NCI-H128 (cell line): Measurements from ENCODE around the gene QRICH2.
A peak's percentile ranks its signal among the peaks of the same experiment; 100 is the strongest.
"Not testable (repeated sequence)": the region's sequence is repeated elsewhere in the genome, so short reads cannot be mapped to it uniquely, and the experiment has no call there.

Source experiments
- DNase-seq: peaks from one replicate; lab custom pipeline; 2025; ENCODE audit not compliant: unreplicated experiment; lab: John Stamatoyannopoulos, UW

Gene QRICH2

GRCh38 chr17:76307966-76308338 is at the start of gene QRICH2:
Gene QRICH2 (minus strand): TSS chr17:76308276. CDS start chr17:76307998, 278 bp downstream.
- DNase-seq = no peak

GRCh38 chr17:76357597-76358158 is 49.6 kb upstream of the QRICH2 start:
- DNase-seq = no peak

- no peak for DNase-seq
Observed at GRCh38 chr17:76356803-76357456, 48.9 kb upstream of the QRICH2 start.

GRCh38 chr17:76354747-76355310 is 46.8 kb upstream of the QRICH2 start:
- no peak for DNase-seq

- DNase-seq = no peak
Observed at GRCh38 chr17:76354317-76354729, 46.2 kb upstream of the QRICH2 start.

GRCh38 chr17:76353599-76354316 is 45.7 kb upstream of the QRICH2 start, which contains the start of gene PRPSAP1:
Gene PRPSAP1 (minus strand): TSS chr17:76353916. CDS start chr17:76353703, 213 bp downstream.
- peak; percentile 80 for DNase-seq

GRCh38 chr17:76353004-76353598 is 45.0 kb upstream of the QRICH2 start:
- DNase-seq = no peak

GRCh38 chr17:76351526-76352071 is 43.5 kb upstream of the QRICH2 start:
- DNase-seq = no peak

GRCh38 chr17:76350463-76350862 is 42.4 kb upstream of the QRICH2 start:
- DNase-seq = no peak

GRCh38 chr17:76346936-76347335 is 38.9 kb upstream of the QRICH2 start:
- not testable (repeated sequence) for DNase-seq

- DNase-seq = no peak
Observed at GRCh38 chr17:76345377-76345974, 37.4 kb upstream of the QRICH2 start.

- no peak for DNase-seq
Observed at GRCh38 chr17:76343106-76343505, 35.0 kb upstream of the QRICH2 start.

- DNase-seq = no peak
Observed at GRCh38 chr17:76341301-76341700, 33.2 kb upstream of the QRICH2 start.

- DNase-seq = no peak
Observed at GRCh38 chr17:76337413-76337777, 29.3 kb upstream of the QRICH2 start.

GRCh38 chr17:76336756-76337412 is 28.8 kb upstream of the QRICH2 start:
- no peak for DNase-seq

- DNase-seq = no peak
Observed at GRCh38 chr17:76335716-76336381, 27.8 kb upstream of the QRICH2 start.

- no peak for DNase-seq
Observed at GRCh38 chr17:76333673-76334505, 25.8 kb upstream of the QRICH2 start.

GRCh38 chr17:76331083-76331482 is 23.0 kb upstream of the QRICH2 start:
- no peak for DNase-seq

- no peak for DNase-seq
Observed at GRCh38 chr17:76329664-76330063, 21.6 kb upstream of the QRICH2 start.
